Activated naive CD8-positive, alpha-beta T cell treated with anti-CD3 and anti-CD28 coated beads for 36 hours (primary cell): ENCODE results near the gene XPO1. TPM values are rescaled to one million over a fixed set of nuclear protein-coding genes. Genes with fewer than 3 reads are reported as not detected.
"Not testable (repeated sequence)": the region's sequence is repeated elsewhere in the genome, so short reads cannot be mapped to it uniquely, and the experiment has no call there.

Experiments used
- DNase-seq: peaks from one replicate; pipeline ENCODE4 v3.0.0; 2021
- H3K27ac Mint-ChIP-seq: one replicate; pipeline ENCODE4 v1.8.0; 2022; ENCODE audit warnings: mild to moderate bottlenecking, moderate library complexity, mixed read lengths
- H3K27me3 Mint-ChIP-seq: one replicate; pipeline ENCODE4 v1.8.0; 2022; ENCODE audit warnings: mild to moderate bottlenecking, mixed read lengths
- H3K36me3 Mint-ChIP-seq: one replicate; pipeline ENCODE4 v1.8.0; 2021; ENCODE audit warnings: mild to moderate bottlenecking, mixed read lengths
- H3K4me1 Mint-ChIP-seq: one replicate; pipeline ENCODE4 v1.8.0; 2021; ENCODE audit warnings: mixed read lengths
- H3K4me3 Mint-ChIP-seq: one replicate; pipeline ENCODE4 v1.8.0; 2022; ENCODE audit warnings: mild to moderate bottlenecking, moderate library complexity, mixed read lengths
- H3K9me3 Mint-ChIP-seq: one replicate; pipeline ENCODE4 v1.8.0; 2022; ENCODE audit warnings: mixed read lengths
- total RNA-seq, 2 experiments: library from RNA; stranded (reverse); gene quantifications; one replicate each; pipeline ENCODE4 v1.2.3, GENCODE V29; 2021

XPO1 gene
- total RNA-seq, 2 experiments from 2014 or later: 232 to 237 TPM

GRCh38 chr2:61463769-61464475, 74.2 kb downstream of the XPO1 start:
- H3K27ac Mint-ChIP-seq: no peak overlapping the region
- H3K4me1 Mint-ChIP-seq: peaks cover 49% of the 10 kb centered on the region
- H3K4me3 Mint-ChIP-seq: no peak overlapping the region
- DNase-seq: no peak
- peaks cover 17% of the 10 kb centered on the region for H3K36me3 Mint-ChIP-seq
- H3K27me3 Mint-ChIP-seq: no peaks in the 10 kb centered on the region
- H3K9me3 Mint-ChIP-seq: no peaks in the 10 kb centered on the region

GRCh38 chr2:61461404-61461803, 76.8 kb downstream of the XPO1 start:
- Mint-ChIP-seq H3K27ac (no peak overlapping the region), H3K4me3 (no peak overlapping the region), H3K4me1 (peaks cover 57% of the 10 kb centered on the region), H3K27me3 (no peaks in the 10 kb centered on the region), H3K9me3 (no peaks in the 10 kb centered on the region), H3K36me3 (peaks cover 19% of the 10 kb centered on the region)
- DNase-seq: no peak

DNA sequence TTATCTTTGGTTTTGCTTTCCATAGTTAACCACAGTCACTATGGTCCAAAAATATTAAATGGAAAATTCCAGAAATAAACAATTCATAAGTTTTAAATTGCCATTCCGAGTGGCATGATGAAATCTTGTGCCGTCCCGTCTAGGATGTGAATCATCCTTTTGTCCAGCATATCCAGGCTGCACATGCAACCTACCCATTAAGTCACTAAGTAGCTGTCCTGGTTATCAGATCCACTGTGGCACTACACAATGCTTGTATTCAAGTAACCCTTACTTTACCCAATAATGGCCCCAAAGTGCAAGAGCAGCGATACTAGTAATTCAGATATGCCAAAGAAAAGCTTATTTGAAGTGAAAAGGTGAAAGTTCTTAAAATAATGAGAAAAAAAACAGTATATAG, 78.0 kb downstream of the XPO1 start:
- H3K4me3 Mint-ChIP-seq: no peak overlapping the region
- H3K27ac Mint-ChIP-seq: peak overlapping the region; percentile 16
- H3K27me3 Mint-ChIP-seq: no peaks in the 10 kb centered on the region
- DNase-seq: no peak
- H3K4me1 Mint-ChIP-seq: peaks cover 61% of the 10 kb centered on the region
- H3K36me3 Mint-ChIP-seq: peaks cover 17% of the 10 kb centered on the region
- no peaks in the 10 kb centered on the region for H3K9me3 Mint-ChIP-seq

DNA sequence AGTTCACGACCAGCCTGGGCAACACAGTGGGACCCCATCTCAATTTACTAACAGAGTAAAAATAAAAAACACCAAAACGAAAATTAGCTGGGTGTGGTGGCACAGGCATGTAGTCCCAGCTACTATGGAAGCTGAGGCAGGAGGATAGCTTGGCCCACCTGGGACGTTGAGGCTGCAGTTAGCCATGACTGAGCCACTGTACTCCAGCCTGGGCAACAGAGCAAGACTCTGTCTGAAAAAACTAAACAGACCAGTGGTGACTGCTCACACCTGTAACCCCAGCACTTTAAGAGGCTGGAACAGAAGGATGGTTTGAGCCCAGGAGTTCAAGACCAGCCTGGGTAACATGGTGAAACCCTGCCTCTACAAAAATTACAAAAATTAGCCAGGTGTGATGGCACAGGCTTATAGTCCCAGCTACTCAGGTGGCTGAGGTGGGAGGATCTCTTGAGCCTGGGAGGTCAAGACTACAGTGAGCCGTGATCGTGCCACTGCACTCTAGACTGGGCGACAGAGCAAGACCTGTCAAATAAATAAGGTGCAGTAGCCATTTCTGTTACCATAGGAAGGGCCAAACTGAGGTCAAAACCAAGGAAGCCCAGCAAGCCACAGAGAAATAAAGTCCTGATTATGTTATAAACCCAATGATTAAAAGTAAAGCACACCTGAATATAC, 81.3 kb downstream of the XPO1 start:
- peaks cover 51% of the 10 kb centered on the region for H3K4me1 Mint-ChIP-seq
- no peak for DNase-seq
- no peak overlapping the region for H3K4me3 Mint-ChIP-seq
- H3K27me3 Mint-ChIP-seq: no peaks in the 10 kb centered on the region
- H3K27ac Mint-ChIP-seq: no peak overlapping the region
- H3K9me3 Mint-ChIP-seq: no peaks in the 10 kb centered on the region
- peaks cover 24% of the 10 kb centered on the region for H3K36me3 Mint-ChIP-seq

DNA sequence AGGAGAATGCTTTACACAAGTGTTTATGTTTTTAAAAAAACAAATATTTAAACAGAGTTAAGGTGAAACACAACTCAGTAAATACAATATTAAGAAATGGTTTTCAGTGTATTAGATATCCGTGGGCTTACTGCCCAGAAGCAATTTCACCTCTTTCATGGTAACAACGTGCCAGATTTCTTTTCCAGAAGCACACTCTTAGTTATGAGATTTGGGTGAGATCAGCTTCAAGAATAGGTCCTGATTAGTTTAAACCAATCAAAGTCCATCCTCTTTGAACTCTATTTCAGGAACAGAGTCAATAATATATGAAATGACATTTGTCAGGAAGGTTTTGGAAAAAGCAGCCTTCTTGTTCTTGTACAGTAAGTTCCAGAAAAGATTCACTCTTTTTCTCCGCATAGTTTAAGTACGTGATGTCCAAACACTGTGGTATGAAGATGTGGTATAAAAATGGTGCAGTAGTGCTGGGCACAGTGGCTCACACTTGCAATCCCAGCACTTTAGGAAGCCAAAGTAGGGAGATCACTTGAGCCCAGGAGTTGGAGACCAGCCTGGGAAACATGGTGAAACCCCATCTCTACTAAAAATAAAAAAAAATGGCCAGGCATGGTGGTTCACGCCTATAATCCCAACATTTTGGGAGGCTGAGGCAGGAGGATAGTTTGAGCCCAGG, 81.9 kb downstream of the XPO1 start:
- Mint-ChIP-seq H3K4me1 (peaks cover 48% of the 10 kb centered on the region), H3K27me3 (no peaks in the 10 kb centered on the region), H3K9me3 (peaks cover 2% of the 10 kb centered on the region), H3K4me3 (no peak overlapping the region), H3K27ac (no peak overlapping the region), H3K36me3 (peaks cover 28% of the 10 kb centered on the region)
- no peak for DNase-seq

GRCh38 chr2:61454972-61455371, 83.2 kb downstream of the XPO1 start:
- H3K4me3 Mint-ChIP-seq, H3K9me3 Mint-ChIP-seq, DNase-seq, H3K27ac Mint-ChIP-seq, H3K27me3 Mint-ChIP-seq: not testable (repeated sequence)
- H3K4me1 Mint-ChIP-seq: peaks cover 42% of the 10 kb centered on the region
- H3K36me3 Mint-ChIP-seq: peaks cover 28% of the 10 kb centered on the region

DNA sequence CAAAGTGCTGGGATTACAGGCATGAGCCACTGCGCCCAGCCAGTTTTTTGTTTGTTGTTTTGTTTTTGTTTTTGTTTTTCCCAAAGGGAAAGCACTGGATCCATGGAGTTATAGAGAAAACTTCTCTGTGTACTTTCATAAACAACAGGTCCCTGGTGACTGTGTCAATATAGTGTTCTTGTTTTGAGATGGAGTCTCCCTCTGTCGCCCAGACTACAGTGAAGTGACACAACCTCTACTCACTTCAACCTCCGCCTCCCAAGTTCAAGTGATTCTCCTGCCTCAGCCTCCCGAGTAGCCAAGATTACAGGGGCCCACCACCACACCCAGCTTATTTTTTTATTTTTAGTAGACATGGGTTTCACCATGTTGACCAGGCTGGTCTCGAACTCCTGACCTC, 83.8 kb downstream of the XPO1 start:
- no peaks in the 10 kb centered on the region for H3K27me3 Mint-ChIP-seq
- H3K36me3 Mint-ChIP-seq: peaks cover 25% of the 10 kb centered on the region
- peak overlapping the region; percentile 8 for H3K27ac Mint-ChIP-seq
- no peak overlapping the region for H3K4me3 Mint-ChIP-seq
- peaks cover 2% of the 10 kb centered on the region for H3K9me3 Mint-ChIP-seq
- H3K4me1 Mint-ChIP-seq: peaks cover 43% of the 10 kb centered on the region
- DNase-seq: no peak

DNA sequence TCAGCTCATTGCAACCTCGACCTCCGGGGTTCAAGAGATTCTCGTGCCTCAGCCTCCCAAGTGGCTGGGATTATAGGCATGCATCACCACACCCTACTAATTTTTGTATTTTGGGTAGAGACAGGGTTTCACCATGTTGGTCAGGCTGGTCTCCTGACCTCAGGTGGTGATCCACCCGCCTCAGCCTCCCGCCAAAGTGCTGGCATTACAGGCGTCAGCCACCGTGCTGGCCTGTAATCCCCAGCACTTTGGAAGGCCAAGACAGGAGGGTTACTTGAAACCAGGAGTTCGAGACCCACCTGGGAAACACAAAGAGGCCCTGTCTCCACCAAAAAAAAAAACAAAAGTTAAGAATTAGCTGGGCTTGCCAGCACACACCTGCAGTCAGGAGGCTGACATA, 85.8 kb downstream of the XPO1 start:
- DNase-seq: no peak
- H3K4me1 Mint-ChIP-seq: peaks cover 37% of the 10 kb centered on the region
- H3K27ac Mint-ChIP-seq: no peak overlapping the region
- peaks cover 2% of the 10 kb centered on the region for H3K9me3 Mint-ChIP-seq
- no peaks in the 10 kb centered on the region for H3K27me3 Mint-ChIP-seq
- peaks cover 31% of the 10 kb centered on the region for H3K36me3 Mint-ChIP-seq
- no peak overlapping the region for H3K4me3 Mint-ChIP-seq

GRCh38 chr2:61451178-61451577, 87.0 kb downstream of the XPO1 start:
- Mint-ChIP-seq H3K9me3 (peaks cover 2% of the 10 kb centered on the region), H3K36me3 (peaks cover 31% of the 10 kb centered on the region), H3K27ac (no peak overlapping the region), H3K4me1 (peaks cover 34% of the 10 kb centered on the region), H3K4me3 (no peak overlapping the region), H3K27me3 (no peaks in the 10 kb centered on the region)
- no peak for DNase-seq

DNA sequence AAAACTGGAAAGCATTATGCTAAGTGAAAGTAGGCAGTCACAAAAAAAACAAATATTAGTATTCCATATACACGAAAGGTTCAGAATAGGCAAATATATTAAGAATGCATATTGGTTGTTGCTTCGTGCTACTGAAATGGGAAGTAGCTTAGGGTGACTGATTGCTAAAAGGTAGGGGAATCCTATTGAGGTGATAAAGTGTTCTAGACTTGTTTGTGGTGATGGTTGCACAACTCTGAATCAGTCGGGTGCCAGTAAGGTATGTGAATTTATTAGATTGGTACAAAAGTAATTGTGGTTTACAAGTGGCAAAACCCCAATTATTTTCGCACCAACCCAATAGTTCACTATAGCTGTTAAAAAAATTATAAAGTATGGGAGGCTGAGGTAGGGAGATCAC, 88.0 kb downstream of the XPO1 start:
- H3K4me3 Mint-ChIP-seq: no peak overlapping the region
- peaks cover 29% of the 10 kb centered on the region for H3K4me1 Mint-ChIP-seq
- H3K27me3 Mint-ChIP-seq: no peaks in the 10 kb centered on the region
- DNase-seq: no peak
- H3K9me3 Mint-ChIP-seq: peaks cover 2% of the 10 kb centered on the region
- no peak overlapping the region for H3K27ac Mint-ChIP-seq
- peaks cover 30% of the 10 kb centered on the region for H3K36me3 Mint-ChIP-seq

- peaks cover 35% of the 10 kb centered on the region for H3K4me1 Mint-ChIP-seq
- H3K27me3 Mint-ChIP-seq: no peaks in the 10 kb centered on the region
- no peak overlapping the region for H3K27ac Mint-ChIP-seq
- peaks cover 38% of the 10 kb centered on the region for H3K36me3 Mint-ChIP-seq
- peaks cover 6% of the 10 kb centered on the region for H3K9me3 Mint-ChIP-seq
- no peak overlapping the region for H3K4me3 Mint-ChIP-seq
- no peak for DNase-seq
These were observed 89.9 kb downstream of the XPO1 start for GRCh38 chr2:61448229-61448628.

DNA sequence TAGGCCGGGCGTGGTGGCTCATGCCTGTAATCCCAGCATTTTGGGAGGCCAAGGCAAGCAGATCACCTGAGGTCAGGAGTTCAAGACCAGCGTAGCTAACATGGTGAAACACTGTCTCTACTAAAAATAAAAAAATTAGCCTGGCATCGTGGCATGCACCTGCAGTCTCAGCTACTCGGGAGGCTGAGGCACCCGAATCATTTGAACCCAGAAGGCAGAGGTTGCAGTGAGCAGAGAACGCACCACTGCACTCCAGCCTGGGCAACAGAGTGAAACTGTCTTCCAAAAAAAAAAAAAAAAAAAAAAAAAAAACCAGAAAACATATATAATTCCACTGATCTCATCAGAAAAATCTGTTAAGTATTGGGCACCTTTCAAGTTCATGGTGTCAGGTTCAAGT, 91.2 kb downstream of the XPO1 start:
- H3K27me3 Mint-ChIP-seq: not testable (repeated sequence)

GRCh38 chr2:61443342-61444041, 94.7 kb downstream of the XPO1 start:
- no peak for DNase-seq
- Mint-ChIP-seq H3K4me3 (no peak overlapping the region), H3K36me3 (peaks cover 35% of the 10 kb centered on the region), H3K27me3 (no peaks in the 10 kb centered on the region), H3K27ac (no peak overlapping the region), H3K9me3 (peaks cover 6% of the 10 kb centered on the region), H3K4me1 (peaks cover 48% of the 10 kb centered on the region)

More for the DNA sequence above, 91.2 kb downstream of the XPO1 start:
- H3K4me1 Mint-ChIP-seq: peaks cover 44% of the 10 kb centered on the region
- not testable (repeated sequence) for H3K27ac Mint-ChIP-seq, H3K9me3 Mint-ChIP-seq, DNase-seq, H3K4me3 Mint-ChIP-seq
- H3K36me3 Mint-ChIP-seq: peaks cover 42% of the 10 kb centered on the region

DNA sequence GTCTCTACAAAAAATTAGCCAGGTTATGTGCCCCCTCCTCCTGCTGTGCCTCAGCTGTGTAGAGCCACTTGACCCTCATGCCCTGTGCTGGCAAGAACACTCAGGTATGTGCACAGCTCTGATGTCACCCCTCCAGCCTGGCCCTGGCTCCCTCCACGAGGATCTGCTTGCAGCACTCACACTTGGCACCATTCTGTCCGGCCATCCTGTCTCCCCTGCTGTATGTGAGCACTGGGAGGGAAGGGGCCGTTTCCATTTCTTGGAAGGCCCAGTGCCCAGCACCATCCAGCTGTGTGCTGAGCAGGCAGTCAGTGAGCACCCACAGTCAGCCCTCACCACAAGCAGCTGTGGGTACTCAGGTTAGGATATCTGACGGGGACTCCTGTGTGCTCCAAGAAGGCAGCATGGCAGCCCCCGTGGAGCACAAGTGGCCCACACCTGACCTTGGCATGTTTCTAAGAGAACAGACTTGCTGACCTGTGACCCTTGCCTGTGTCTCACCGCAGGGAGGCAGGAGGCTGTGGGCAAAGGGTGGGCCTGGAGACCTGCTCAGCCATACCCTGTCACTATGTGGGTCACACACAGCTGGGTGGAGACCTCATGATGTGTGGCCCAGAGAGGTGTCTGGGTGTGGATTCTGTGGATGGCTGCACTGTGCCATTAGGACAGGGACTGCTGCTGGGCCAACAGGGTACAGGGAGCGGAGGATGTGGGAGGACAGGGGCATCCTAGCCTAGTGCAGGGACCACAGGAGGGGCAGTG, 98.7 kb downstream of the XPO1 start:
- Mint-ChIP-seq H3K27ac (no peak overlapping the region), H3K36me3 (peaks cover 52% of the 10 kb centered on the region), H3K9me3 (peaks cover 19% of the 10 kb centered on the region), H3K4me3 (no peak overlapping the region), H3K27me3 (no peaks in the 10 kb centered on the region), H3K4me1 (peaks cover 54% of the 10 kb centered on the region)
- no peak for DNase-seq
